CD4-positive, alpha-beta memory T cell (primary cell): Measurements from ENCODE around the gene IZUMO1R. TPM values are rescaled to one million over a fixed set of nuclear protein-coding genes. Genes with fewer than 3 reads are reported as not detected.

Source experiments
- CTCF ChIA-PET: fragments of 350-600 bp; sonication (Branson Sonifier 250); formaldehyde crosslinking; loops from one replicate; lab custom pipeline; 2021; ENCODE audit warnings: inconsistent platforms; ENCODE audit not compliant: partially characterized antibody; lab: Charles Lee
- POLR2A ChIA-PET: fragments of 350-600 bp; sonication (Branson Sonifier 250); formaldehyde crosslinking; loops from one replicate; lab custom pipeline; 2021; ENCODE audit not compliant: partially characterized antibody; lab: Charles Lee
- DNase-seq, 5 donors: peaks; one replicate each; pipeline versions ENCODE4 v3.0.0 to v3.0.0-alpha.2; 2020 to 2022; ENCODE audit warnings: mixed read lengths in 1 of 5
- H3K27ac ChIP-seq: one replicate; pipeline ENCODE4 v1.7.0; 2013; ENCODE audit warnings: low read depth, low read length
- H3K27me3 ChIP-seq: 2 replicates; pipeline ENCODE4 v1.7.0; 2013; ENCODE audit warnings: mild to moderate bottlenecking, low read length, moderate library complexity; ENCODE audit not compliant: insufficient read depth
- H3K36me3 ChIP-seq: 2 replicates; pipeline ENCODE4 v1.7.0; 2013; ENCODE audit warnings: mild to moderate bottlenecking, low read length, moderate library complexity; ENCODE audit not compliant: insufficient read depth
- H3K4me1 ChIP-seq: 2 replicates; pipeline ENCODE4 v1.7.0; 2013; ENCODE audit warnings: mild to moderate bottlenecking, low read length, moderate library complexity; ENCODE audit not compliant: insufficient read depth
- H3K4me3 ChIP-seq, 2 donors: one replicate each; pipeline ENCODE4 v1.7.0; 2013; ENCODE audit warnings: low read length in 2 of 2, mild to moderate bottlenecking in 1 of 2
- H3K9me3 ChIP-seq, 2 donors: one replicate each; pipeline ENCODE4 v1.7.0; 2013; ENCODE audit warnings: low read length in 2 of 2, control low read depth in 1 of 2; ENCODE audit not compliant: control insufficient read depth in 1 of 2
- H3K27ac Mint-ChIP-seq, 7 donors: one replicate each; pipeline ENCODE4 v1.8.0; 2020 to 2021; ENCODE audit warnings: mixed read lengths in 7 of 7, mild to moderate bottlenecking in 6 of 7, inconsistent platforms in 3 of 7, moderate library complexity in 3 of 7
- H3K27me3 Mint-ChIP-seq, 2 donors: one replicate each; pipeline ENCODE4 v1.8.0; 2020 to 2021; ENCODE audit warnings: mixed read lengths in 2 of 2
- H3K36me3 Mint-ChIP-seq, 2 donors: one replicate each; pipeline ENCODE4 v1.8.0; 2020 to 2021; ENCODE audit warnings: mixed read lengths in 2 of 2, inconsistent platforms in 1 of 2, mild to moderate bottlenecking in 1 of 2
- H3K4me1 Mint-ChIP-seq, 4 donors: one replicate each; pipeline ENCODE4 v1.8.0; 2020 to 2021; ENCODE audit warnings: mixed read lengths in 4 of 4, mild to moderate bottlenecking in 1 of 4
- H3K4me3 Mint-ChIP-seq, 8 donors: one replicate each; pipeline ENCODE4 v1.8.0; 2020 to 2021; ENCODE audit warnings: mixed read lengths in 8 of 8, mild to moderate bottlenecking in 7 of 8, moderate library complexity in 6 of 8, inconsistent platforms in 3 of 8
- H3K9me3 Mint-ChIP-seq, 8 donors: one replicate each; pipeline ENCODE4 v1.8.0; 2020 to 2021; ENCODE audit warnings: mixed read lengths in 8 of 8, mild to moderate bottlenecking in 5 of 8, inconsistent platforms in 3 of 8, moderate library complexity in 1 of 8
- intact Hi-C: fragments of 100-400 bp; cut with micrococcal nuclease; formaldehyde crosslinking; loops from one replicate; pipeline ENCODE4 v1.15.1; 2023
- polyA plus RNA-seq, 2 donors: library from polyadenylated mRNA; unstranded; fragments of 300-500 nt; fragmentation: Illumina TruSeq; gene quantifications; one replicate each; pipeline ENCODE4 v1.2.3, GENCODE V29; 2021
- total RNA-seq, 2 experiments: library from RNA; stranded (reverse); gene quantifications; one replicate each; pipeline ENCODE4 v1.2.3, GENCODE V29; 2021

IZUMO1R gene
- total and polyA plus RNA-seq, 4 experiments from 2014 or later = not detected

DNA sequence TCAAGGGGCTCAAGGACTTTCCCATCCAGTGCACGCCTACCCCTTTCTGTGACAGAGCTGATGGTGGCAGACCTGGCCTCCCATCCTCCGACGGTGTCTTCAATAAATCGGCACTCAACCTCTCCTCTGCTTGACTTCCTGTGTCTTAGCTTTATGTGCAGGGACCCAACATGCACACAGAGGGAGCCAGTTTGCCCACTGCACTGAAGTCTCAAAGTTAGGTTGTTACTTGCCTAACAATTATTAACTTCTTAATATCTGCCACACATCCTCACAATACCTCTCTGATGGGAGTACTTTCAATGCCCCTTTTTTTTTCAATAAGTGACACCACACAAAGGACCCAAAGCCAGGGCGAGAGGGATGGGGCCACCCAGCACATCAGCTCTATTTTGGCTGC lies 3.6 kb downstream of the IZUMO1R start:
- H3K4me1 Mint-ChIP-seq = no peaks in the 10 kb centered on the region
- no peak overlapping the region for H3K4me3 ChIP-seq
- no peaks in the 10 kb centered on the region for H3K36me3 Mint-ChIP-seq
- ChIA-PET CTCF (no interaction called here), POLR2A (no interaction called here)
- peaks cover 8% of the 10 kb centered on the region in 2 donors for H3K27me3 Mint-ChIP-seq
- no peak overlapping the region for H3K27ac ChIP-seq
- peaks cover 0 to 2% (median 0%) of the 10 kb centered on the region in 8 donors for H3K9me3 Mint-ChIP-seq
- intact Hi-C loops = no loop called here
- H3K27ac Mint-ChIP-seq = no peak overlapping the region
- H3K4me3 Mint-ChIP-seq = no peak overlapping the region
- DNase-seq = no peak
- H3K36me3 ChIP-seq = no peaks in the 10 kb centered on the region
- H3K9me3 ChIP-seq = no peaks in the 10 kb centered on the region
- no peaks in the 10 kb centered on the region for H3K27me3 ChIP-seq
- no peaks in the 10 kb centered on the region for H3K4me1 ChIP-seq

DNA sequence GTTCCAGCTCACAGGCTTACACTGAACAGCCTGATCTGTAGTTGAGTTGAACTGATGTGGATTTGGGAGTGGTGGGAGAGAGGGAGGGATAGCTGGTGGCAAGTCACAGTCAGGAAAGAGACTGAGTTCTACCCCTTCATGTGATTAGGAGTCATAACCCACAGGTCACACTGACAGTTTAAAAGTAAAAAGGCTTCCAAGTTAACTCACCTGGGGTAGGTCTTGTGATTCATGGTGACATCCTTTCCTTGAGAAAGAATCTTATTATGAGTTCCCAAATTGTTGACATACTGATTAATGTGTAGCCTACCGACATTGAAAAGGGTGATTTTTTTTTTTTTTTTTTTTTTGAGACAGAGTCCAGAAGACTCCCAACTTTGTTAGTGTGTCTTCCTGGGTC lies 5.4 kb downstream of the IZUMO1R start:
- CTCF ChIA-PET = no interaction called here
- Histone ChIP-seq H3K27me3 (no peaks in the 10 kb centered on the region), H3K9me3 (no peaks in the 10 kb centered on the region), H3K27ac (no peak overlapping the region), H3K4me1 (no peaks in the 10 kb centered on the region), H3K36me3 (no peaks in the 10 kb centered on the region), H3K4me3 (no peak overlapping the region)
- H3K27ac Mint-ChIP-seq = no peak overlapping the region
- no peaks in the 10 kb centered on the region for H3K36me3 Mint-ChIP-seq
- DNase-seq = no peak
- H3K9me3 Mint-ChIP-seq = peaks cover 0 to 2% (median 0%) of the 10 kb centered on the region in 8 donors
- H3K4me1 Mint-ChIP-seq = no peaks in the 10 kb centered on the region
- H3K4me3 Mint-ChIP-seq = no peak overlapping the region
- intact Hi-C loops = no loop called here
- POLR2A ChIA-PET = no interaction called here
- H3K27me3 Mint-ChIP-seq = peaks cover 4 to 12% of the 10 kb centered on the region in 2 donors

DNA sequence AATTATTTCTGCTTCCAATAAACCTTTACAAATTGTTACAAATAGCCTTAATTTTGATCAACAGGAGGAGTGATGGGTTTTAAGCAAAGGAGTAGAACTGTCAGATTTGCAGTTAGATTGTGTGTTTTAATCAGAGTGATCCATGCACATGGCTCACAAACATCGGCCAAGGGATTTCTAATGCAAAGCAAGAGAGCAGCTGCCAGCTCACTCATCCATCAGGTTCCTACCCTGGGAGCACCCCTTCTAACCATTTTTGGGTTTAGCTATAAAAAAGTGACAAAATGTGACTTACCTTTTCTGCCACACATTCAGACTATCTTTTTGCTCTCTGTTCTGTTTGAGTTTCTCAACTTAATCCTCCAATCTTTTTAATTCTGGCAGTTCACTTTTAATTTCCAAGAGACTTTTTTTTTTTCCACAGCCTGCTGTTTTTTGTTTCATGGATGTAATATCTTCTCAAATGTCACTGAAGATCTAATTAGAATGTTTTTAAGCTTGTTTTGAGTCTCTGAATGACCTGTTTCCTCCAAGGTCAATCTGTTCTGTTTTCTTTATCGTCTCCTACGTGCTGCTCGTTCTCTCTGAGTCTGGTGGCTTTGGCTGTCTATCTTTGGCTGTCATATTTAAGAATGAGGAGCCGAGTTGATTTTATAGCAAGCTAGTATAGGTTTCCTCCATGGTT lies 6.0 kb downstream of the IZUMO1R start:
- Mint-ChIP-seq H3K36me3 (no peaks in the 10 kb centered on the region), H3K4me1 (no peaks in the 10 kb centered on the region), H3K4me3 (no peak overlapping the region), H3K27me3 (peaks cover 4 to 13% of the 10 kb centered on the region in 2 donors), H3K27ac (no peak overlapping the region), H3K9me3 (peaks cover 0 to 2% (median 0%) of the 10 kb centered on the region in 8 donors)
- no peaks in the 10 kb centered on the region for H3K27me3 ChIP-seq
- no peaks in the 10 kb centered on the region for H3K36me3 ChIP-seq
- intact Hi-C loops = no loop called here
- POLR2A ChIA-PET = no interaction called here
- CTCF ChIA-PET = no interaction called here
- no peak overlapping the region for H3K4me3 ChIP-seq
- DNase-seq = no peak
- no peak overlapping the region for H3K27ac ChIP-seq
- no peaks in the 10 kb centered on the region for H3K4me1 ChIP-seq
- H3K9me3 ChIP-seq = no peaks in the 10 kb centered on the region

DNA sequence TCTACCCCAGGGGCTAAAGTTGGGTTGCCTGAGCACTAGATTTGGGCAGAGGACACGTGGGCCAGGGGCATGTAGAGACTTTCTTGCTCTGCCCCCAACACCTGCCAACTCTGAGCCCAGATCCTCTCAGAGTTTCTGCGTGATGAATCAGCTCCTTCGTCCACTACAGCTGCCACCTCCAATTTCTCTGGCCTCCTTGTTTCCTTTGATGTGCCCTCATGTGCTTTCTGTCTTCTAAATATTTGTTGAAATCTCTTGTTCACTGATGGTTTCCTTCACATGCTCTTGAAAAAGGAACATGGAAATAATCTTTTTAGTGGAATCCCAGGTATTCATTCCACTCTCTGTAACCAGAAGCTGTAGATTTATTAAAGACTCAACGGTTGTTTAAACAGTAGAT lies 8.0 kb downstream of the IZUMO1R start:
- no peak for DNase-seq
- intact Hi-C loops = no loop called here
- H3K4me3 ChIP-seq = no peak overlapping the region
- Mint-ChIP-seq H3K27me3 (peaks cover 5 to 13% of the 10 kb centered on the region in 2 donors), H3K9me3 (peaks cover 0 to 6% (median 0%) of the 10 kb centered on the region in 8 donors), H3K4me3 (no peak overlapping the region), H3K36me3 (no peaks in the 10 kb centered on the region), H3K4me1 (no peaks in the 10 kb centered on the region), H3K27ac (no peak overlapping the region)
- no peaks in the 10 kb centered on the region for H3K27me3 ChIP-seq
- POLR2A ChIA-PET = no interaction called here
- H3K27ac ChIP-seq = no peak overlapping the region
- H3K9me3 ChIP-seq = no peaks in the 10 kb centered on the region
- H3K36me3 ChIP-seq = no peaks in the 10 kb centered on the region
- CTCF ChIA-PET = interaction anchor here (1.0 kb wide), 1 partner anchor 8 kb away, joined by 3 read pairs; the partner anchor contains the start of gene IZUMO1R
- H3K4me1 ChIP-seq = no peaks in the 10 kb centered on the region

DNA sequence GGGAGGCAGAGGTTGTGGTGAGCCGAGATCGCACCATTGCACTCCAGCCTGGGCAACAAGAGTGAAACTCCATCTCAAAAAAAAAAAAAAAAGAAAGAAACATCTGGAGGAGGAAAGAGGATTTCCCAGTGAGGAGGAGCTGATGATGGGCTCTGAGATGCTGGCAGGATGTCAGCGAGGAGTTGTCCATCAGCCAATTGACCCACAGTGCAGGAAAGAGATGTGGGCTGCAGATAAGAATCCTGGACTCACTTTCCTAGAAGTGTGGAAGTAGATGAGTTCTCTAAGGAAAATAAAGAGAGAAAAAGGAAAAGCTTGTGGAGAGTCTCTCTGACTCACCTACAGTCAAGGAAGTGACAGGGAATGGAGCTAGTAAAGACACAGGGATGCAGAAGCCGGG lies 9.7 kb downstream of the IZUMO1R start:
- no peaks in the 10 kb centered on the region for H3K4me1 Mint-ChIP-seq
- ChIA-PET CTCF (no interaction called here), POLR2A (no interaction called here)
- Histone ChIP-seq H3K4me1 (no peaks in the 10 kb centered on the region), H3K27ac (no peak overlapping the region), H3K36me3 (no peaks in the 10 kb centered on the region), H3K27me3 (no peaks in the 10 kb centered on the region), H3K9me3 (no peaks in the 10 kb centered on the region), H3K4me3 (no peak overlapping the region)
- no peaks in the 10 kb centered on the region for H3K36me3 Mint-ChIP-seq
- H3K27ac Mint-ChIP-seq = no peak overlapping the region
- H3K4me3 Mint-ChIP-seq = no peak overlapping the region
- peaks cover 0 to 6% (median 0%) of the 10 kb centered on the region in 8 donors for H3K9me3 Mint-ChIP-seq
- DNase-seq = no peak
- H3K27me3 Mint-ChIP-seq = peaks cover 5 to 9% of the 10 kb centered on the region in 2 donors
- intact Hi-C loops = no loop called here

DNA sequence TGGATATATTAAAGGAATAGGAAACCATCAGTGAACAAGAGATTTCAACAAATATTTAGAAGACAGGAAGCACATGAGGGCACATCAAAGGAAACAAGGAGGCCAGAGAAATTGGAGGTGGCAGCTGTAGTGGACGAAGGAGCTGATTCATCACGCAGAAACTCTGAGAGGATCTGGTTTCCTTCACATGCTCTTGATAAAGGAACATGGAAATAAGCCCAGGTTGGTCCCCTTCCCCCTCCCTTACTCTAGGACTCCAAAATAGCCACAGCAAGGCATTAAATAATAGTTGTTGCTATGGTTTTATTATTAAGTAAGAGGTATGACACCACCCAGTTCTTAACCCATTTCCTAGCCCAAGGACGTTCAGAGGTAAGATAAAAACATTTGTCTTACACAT lies 11.3 kb downstream of the IZUMO1R start:
- H3K9me3 Mint-ChIP-seq = peaks cover 0 to 6% (median 0%) of the 10 kb centered on the region in 8 donors
- H3K36me3 Mint-ChIP-seq = no peaks in the 10 kb centered on the region
- no peaks in the 10 kb centered on the region for H3K4me1 ChIP-seq
- H3K27ac Mint-ChIP-seq = no peak overlapping the region
- POLR2A ChIA-PET = no interaction called here
- H3K4me3 ChIP-seq = no peak overlapping the region
- peaks cover 5 to 9% of the 10 kb centered on the region in 2 donors for H3K27me3 Mint-ChIP-seq
- no peak for DNase-seq
- CTCF ChIA-PET = no interaction called here
- no peaks in the 10 kb centered on the region for H3K9me3 ChIP-seq
- H3K36me3 ChIP-seq = no peaks in the 10 kb centered on the region
- intact Hi-C loops = no loop called here
- no peak overlapping the region for H3K27ac ChIP-seq
- no peak overlapping the region for H3K4me3 Mint-ChIP-seq
- H3K27me3 ChIP-seq = no peaks in the 10 kb centered on the region
- H3K4me1 Mint-ChIP-seq = no peaks in the 10 kb centered on the region

DNA sequence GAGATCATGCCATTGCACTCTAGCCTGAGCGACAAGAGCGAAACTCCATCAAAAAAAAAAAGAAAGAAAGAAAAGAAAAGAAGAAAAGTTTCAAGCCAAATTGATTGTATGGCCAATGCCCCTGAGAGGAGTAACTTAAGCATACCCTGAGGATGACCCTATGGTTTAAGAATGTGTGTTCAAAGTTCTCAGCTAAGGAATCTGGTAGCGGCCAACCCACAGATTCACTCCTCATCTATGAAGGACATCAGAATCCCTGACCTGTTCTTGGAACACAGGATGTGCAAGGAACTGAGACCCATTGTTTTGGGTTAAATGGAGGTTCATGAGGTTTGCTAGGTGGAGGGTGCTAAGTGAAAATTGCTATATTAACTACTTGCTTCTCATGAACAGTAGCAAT lies 18.1 kb downstream of the IZUMO1R start:
- Mint-ChIP-seq H3K27me3 (peaks cover 1 to 2% of the 10 kb centered on the region in 2 donors), H3K27ac (no peak overlapping the region), H3K4me1 (peaks cover 0 to 4% (median under 1%) of the 10 kb centered on the region in 4 donors), H3K36me3 (no peaks in the 10 kb centered on the region), H3K9me3 (peaks cover 0 to 9% (median 0%) of the 10 kb centered on the region in 8 donors), H3K4me3 (no peak overlapping the region)
- no peaks in the 10 kb centered on the region for H3K27me3 ChIP-seq
- H3K36me3 ChIP-seq = no peaks in the 10 kb centered on the region
- no peak overlapping the region for H3K4me3 ChIP-seq
- no peaks in the 10 kb centered on the region for H3K4me1 ChIP-seq
- POLR2A ChIA-PET = no interaction called here
- no peak for DNase-seq
- intact Hi-C loops = no loop called here
- H3K27ac ChIP-seq = no peak overlapping the region
- no peaks in the 10 kb centered on the region for H3K9me3 ChIP-seq
- CTCF ChIA-PET = no interaction called here
